GM21528 (cell line): ENCODE results near the gene CFAP46.

Experiments used
- ATAC-seq: cut with Tn5 transposase; IDR thresholded peaks from one replicate; pipeline ENCODE4 v1.9.1; 2021; ENCODE audit warnings: mild to moderate bottlenecking, moderate library complexity; ENCODE audit not compliant: unreplicated experiment, low FRiP score

The CFAP46 gene

GRCh38 chr10:132813001-132813401 lies 129.4 kb downstream of the CFAP46 start:
- no peak for ATAC-seq

- ATAC-seq: no peak
These were observed 129.8 kb downstream of the CFAP46 start for GRCh38 chr10:132812520-132812919.

GRCh38 chr10:132811891-132812481 lies 130.4 kb downstream of the CFAP46 start:
- no peak for ATAC-seq

- ATAC-seq: no peak
These were observed 131.3 kb downstream of the CFAP46 start for GRCh38 chr10:132810807-132811700.

GRCh38 chr10:132810141-132810806 lies 132.1 kb downstream of the CFAP46 start:
- no peak for ATAC-seq

- no peak for ATAC-seq
These were observed 132.9 kb downstream of the CFAP46 start for GRCh38 chr10:132809232-132810140.

GRCh38 chr10:132808383-132809231 lies 133.8 kb downstream of the CFAP46 start:
- no peak for ATAC-seq

- no peak for ATAC-seq
These were observed 134.7 kb downstream of the CFAP46 start for GRCh38 chr10:132807621-132808049.

GRCh38 chr10:132806561-132807003 lies 135.8 kb downstream of the CFAP46 start:
- ATAC-seq: no peak

- ATAC-seq: no peak
These were observed 136.3 kb downstream of the CFAP46 start for GRCh38 chr10:132806110-132806509.

- ATAC-seq: no peak
These were observed 136.8 kb downstream of the CFAP46 start for GRCh38 chr10:132805599-132805998.

GRCh38 chr10:132804785-132805426 lies 137.5 kb downstream of the CFAP46 start:
- ATAC-seq: no peak

GRCh38 chr10:132804287-132804686 lies 138.1 kb downstream of the CFAP46 start:
- ATAC-seq: no peak

- ATAC-seq: no peak
These were observed 138.8 kb downstream of the CFAP46 start for GRCh38 chr10:132803416-132804210.

- ATAC-seq: no peak
These were observed 139.6 kb downstream of the CFAP46 start for GRCh38 chr10:132802694-132803320.

- no peak for ATAC-seq
These were observed 140.3 kb downstream of the CFAP46 start for GRCh38 chr10:132802048-132802447.

- no peak for ATAC-seq
These were observed 142.5 kb downstream of the CFAP46 start for GRCh38 chr10:132799865-132800264.

GRCh38 chr10:132798876-132799275 lies 143.5 kb downstream of the CFAP46 start:
- ATAC-seq: no peak
